ENCODE results near the gene LYPD1.

LYPD1 gene

DNA sequence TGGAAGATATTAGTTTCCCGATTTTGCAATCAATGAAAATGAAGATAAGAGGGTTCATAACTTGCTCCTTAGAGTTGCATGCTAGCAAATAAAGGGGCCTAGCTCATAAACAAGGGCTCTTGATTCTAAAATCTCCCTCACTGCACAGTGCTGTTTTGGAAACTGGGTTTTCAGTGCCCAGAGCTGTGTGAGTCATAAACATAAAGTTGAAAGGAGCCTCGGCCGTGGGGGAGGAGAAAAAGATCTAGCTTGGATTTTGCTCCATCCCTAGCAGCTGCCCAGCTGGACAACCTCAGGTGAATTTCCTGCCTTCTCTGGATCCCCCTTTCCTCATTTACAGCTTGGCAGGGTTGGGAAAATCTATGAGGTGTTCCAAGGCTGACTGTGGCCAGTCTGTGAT is 42.5 kb downstream of the LYPD1 start:
- DNase-seq, result no peak

GRCh38 chr2:132623096-132623839 is 46.7 kb downstream of the LYPD1 start:
- no peak for DNase-seq

DNA sequence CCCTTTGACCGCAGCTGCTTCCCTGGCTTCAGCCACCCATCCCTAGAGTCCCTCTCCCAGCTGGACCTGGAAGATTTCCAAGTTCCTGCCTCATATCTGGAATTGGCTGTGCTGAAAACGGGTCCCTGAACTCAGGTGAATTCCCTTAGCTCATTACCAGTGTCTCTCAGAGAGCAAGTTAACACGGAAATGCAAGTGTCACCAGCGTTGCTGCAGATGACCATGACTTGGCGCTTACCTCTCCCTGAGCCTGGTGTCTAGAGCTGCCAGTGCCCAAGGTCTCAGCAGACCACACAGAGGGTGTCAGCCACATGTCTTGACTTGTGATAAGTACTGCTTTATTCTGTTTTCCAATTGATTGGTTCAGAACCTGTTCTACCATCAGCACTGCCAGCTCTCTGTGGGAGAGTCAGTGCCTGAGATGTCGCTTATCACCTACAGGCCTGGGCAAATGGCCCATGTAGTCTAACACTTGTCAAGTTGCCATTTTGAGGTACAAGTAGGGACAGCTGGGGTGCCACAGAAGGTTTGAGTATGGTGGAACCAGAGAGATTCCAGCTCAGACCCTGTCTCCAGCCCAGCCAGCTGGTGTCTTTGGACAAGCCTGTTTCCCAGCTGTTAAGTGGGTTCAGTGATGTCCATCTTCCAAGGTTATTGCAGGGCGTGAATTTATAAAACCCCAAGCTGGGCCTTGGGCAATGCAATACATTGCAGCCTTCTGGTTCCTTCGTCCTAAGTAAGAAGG is 48.7 kb downstream of the LYPD1 start:
- DNase-seq, result no peak

- no peak for DNase-seq
Observed at GRCh38 chr2:132620115-132620514, 49.9 kb downstream of the LYPD1 start.

GRCh38 chr2:132618734-132619133 is 51.3 kb downstream of the LYPD1 start:
- DNase-seq, result no peak

- no peak for DNase-seq
Observed at GRCh38 chr2:132617989-132618388, 52.0 kb downstream of the LYPD1 start.

GRCh38 chr2:132615329-132616085 is 54.5 kb downstream of the LYPD1 start:
- DNase-seq, result no peak

DNA sequence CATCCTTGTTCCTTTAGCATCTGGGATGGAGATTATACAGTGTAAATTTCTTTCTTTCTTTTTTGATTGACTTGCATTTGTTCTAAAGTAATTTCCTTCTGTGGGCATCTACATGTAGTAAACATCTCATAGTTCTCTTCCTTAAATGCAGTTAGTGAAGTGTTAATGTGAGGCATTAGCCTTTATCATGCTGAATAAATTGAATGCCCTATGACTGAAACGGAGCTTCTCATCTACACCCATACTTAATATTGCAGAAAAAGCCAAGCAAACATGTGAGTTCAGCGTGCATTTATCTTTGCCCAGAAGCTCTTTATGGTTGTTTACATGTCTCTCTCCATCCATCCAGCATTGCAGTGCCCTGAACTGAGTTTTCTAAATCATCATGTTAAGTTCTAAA is 58.3 kb downstream of the LYPD1 start:
- DNase-seq, result no peak

GRCh38 chr2:132609101-132609890 is 60.7 kb downstream of the LYPD1 start:
- DNase-seq, result no peak

GRCh38 chr2:132608311-132608710 is 61.7 kb downstream of the LYPD1 start:
- no peak for DNase-seq

DNA sequence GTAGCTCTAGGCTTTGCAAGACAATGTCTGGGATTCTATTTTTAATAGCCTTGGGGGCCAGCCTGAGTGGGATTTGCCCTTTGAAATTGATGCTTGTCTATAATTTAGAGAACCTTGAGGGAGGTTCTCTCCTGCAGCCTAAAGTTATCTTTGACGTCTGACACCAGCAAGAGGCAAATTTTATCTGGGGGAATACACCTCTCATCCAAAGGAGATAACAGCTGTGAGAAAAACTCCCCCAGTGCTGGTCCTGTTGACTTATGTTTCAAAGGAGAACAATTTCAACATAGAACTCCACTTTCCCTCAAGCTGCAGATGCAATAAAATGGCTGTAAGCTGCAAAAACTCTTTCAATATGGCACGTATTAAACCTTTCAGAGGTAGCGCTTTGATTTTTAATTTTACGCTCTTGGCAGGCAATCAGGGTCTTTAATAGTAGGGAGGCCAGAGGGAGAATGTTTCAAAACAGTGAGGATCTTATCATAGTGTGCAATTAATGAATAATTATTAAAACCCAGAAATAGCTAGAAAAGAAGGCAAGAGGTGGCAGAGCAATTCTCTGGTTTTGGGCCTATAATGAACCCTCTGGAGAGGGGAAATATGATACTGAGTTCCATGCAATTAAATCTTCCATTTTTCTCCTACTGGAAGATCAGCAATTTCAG is 62.4 kb downstream of the LYPD1 start:
- DNase-seq, result no peak

DNA sequence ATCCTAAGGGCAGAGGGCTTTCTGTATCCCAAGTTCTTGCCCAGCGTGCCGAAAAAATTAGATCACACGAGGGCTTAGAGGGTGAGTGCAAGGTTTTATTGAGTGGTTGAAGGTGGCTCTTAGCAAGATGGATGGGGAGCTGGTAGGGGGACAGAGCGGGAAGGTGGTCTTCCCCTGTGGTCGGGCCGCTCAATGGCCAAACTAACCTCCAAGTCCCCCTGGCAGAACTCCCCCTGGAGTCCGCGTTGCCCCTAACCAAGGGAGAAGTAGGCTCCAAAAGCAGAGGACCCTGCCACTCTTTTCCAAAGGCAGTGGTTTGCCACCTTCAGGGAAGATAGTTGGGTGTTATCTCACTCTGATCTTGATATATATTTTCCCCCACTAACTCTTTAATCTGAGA is 63.4 kb downstream of the LYPD1 start:
- no peak for DNase-seq

- DNase-seq, result no peak
Observed at GRCh38 chr2:132605236-132606180, 64.5 kb downstream of the LYPD1 start.

GRCh38 chr2:132604561-132604960 is 65.4 kb downstream of the LYPD1 start:
- no peak for DNase-seq

DNA sequence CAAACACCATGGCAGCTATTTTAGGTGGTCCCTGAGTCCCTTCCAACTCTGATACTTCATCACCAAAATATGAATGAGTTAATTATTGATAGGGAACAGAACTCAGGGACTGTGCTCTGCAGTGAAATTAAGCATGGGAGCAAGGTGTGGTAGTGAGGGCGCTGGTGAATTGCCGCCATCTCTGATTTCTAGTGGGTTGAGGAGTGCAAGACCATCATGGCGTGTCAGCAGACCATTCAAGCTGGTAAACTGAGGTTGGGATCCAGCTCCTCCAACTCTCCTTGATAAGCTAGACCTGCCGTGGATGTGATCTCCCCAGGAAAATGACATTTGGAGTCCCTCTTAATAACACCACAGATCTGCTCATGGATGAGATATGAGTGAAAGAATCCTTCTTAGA is 70.4 kb downstream of the LYPD1 start:
- DNase-seq, result no peak

- DNase-seq, result no peak
Observed at GRCh38 chr2:132598536-132598935, 71.5 kb downstream of the LYPD1 start.

- DNase-seq, result no peak
Observed at GRCh38 chr2:132597831-132598230, 72.2 kb downstream of the LYPD1 start.

DNA sequence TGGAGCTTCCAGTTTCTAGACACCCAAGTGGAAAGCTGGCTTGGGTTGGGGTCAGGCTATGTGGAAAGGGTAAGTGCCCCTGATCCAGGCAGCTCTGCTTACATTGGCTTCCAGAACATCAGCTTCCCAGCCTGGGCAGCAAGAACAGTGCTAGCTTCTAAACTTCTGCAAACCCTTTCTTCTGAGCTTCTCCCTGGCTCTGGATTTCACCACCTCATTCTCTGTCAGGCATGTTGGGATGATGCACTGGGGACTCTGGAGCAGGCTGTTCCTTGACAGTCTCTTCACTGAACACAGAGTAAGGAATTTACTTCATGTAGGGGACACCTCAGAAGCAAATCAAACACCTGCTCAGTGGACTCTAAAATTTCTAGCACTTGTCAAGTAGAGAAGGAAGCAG is 72.8 kb downstream of the LYPD1 start:
- DNase-seq, result no peak

- DNase-seq, result no peak
Observed at GRCh38 chr2:132595693-132596092, 74.3 kb downstream of the LYPD1 start.

DNA sequence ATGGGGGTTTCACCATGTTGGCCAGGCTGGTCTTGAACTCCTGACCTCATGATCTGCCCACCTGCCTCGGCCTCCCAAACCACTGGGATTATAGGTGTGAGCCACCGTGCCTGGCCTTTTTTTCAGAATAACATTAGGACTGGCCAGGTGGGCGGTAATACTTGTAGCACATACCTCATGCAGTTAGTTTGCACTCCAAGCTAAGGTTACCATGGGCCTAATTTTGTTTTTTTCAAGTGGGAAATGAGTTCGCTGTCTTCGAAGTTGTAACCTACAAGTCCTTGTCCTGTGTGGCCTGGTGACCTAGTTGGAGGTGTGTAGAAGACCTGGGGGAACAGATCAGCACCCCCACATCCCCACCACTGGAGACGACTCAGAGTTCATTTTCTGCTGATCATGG is 74.8 kb downstream of the LYPD1 start:
- DNase-seq, result no peak

All from NCI-H2171 treated with DMSO at 0.1 percent for 48 hours (cell line).